Inferior parietal cortex (tissue), 1 donor: Measurements from ENCODE around the gene TM9SF2.
"Not testable (repeated sequence)": the region's sequence is repeated elsewhere in the genome, so short reads cannot be mapped to it uniquely, and the experiment has no call there.

ENCODE experiments used
- DNase-seq: peaks from one replicate; pipeline ENCODE4 v3.0.0-alpha.2; 2016; ENCODE audit errors: extremely low spot score

TM9SF2 gene

DNA sequence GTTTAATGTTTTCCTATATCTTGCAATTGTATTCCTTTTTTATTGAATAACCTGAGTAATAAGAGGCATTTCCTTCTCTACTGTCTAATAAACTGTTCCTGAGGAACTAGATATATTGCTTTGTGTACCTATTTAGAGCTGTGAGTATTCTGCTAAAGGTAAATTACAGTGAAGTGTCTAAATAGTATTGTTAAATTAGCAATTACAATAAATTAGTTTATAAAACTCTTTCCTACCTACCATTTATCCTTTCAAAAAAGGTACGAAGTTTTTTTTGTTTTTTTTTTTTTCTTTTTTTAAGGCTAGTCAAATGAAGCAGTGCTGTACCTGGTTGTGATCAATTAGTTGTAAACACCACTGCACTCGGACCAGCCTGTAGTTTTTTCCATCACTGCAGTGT, 34.8 kb downstream of the TM9SF2 start:
- no peak for DNase-seq

DNA sequence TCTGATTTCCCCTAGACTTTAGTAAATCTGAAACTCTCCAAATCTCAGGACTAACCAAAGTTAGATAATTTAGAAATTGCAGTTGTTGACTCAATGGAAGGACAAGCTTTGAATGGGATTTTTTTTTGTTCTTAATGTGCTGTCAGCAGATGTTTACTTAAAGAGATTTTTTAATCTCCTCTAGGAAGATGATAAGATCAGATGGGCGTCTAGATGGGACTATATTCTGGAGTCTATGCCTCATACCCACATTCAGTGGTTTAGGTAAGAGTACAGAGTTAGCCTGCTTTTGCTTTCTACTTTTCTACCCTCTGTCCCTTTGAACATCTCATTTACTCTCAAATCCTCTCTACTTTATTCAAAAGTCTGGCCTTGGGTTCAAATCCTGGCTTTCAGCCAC, 39.3 kb downstream of the TM9SF2 start:
- no peak for DNase-seq

DNA sequence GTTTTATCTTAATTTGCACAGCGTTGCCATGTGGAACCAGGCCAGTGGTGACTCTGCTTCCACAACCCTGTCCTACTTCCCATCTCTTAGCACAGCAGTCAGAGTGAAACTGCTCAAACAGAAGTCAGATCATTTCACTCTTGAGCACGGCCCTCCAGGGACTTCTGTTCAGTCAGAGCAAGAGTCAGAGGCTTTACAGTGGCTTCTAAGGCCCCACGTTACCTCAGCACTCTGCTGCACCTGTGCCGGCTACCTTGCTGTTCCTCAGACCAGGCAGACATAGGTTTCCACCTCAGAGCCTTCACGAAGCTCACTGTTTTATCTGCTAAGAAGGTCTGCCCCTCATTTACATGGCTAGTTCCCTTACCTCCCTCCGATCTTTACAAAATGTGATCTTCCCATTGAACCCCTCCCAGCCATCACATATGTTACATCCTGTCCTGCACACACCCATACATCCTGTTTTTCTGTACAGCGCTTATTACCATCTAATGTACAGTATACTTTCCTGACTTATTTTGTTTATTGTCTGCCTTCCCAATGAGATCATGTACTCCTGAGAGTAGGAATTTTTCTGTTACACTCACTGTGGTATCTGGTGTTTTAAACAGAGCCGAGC, 41.6 kb downstream of the TM9SF2 start:
- DNase-seq, result no peak

DNA sequence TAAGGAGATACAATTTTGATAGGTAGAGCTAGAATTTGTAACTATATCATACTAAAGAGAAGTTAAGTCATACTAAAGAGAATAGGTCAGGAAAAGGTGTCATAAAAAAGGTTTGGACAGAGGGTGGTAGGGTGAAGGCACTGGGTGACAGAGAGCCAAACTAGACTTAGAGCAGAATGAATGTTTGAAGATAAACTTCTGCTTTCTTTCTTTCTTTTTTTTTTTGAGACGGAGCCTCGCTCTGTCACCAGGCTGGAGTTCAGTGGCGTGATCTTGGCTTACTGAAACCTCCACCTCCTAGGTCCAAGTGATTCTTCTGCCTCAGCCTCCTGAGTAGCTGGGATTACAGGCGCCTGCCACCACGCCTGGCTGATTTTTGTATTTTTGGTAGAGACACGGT, 44.1 kb downstream of the TM9SF2 start:
- no peak for DNase-seq

DNA sequence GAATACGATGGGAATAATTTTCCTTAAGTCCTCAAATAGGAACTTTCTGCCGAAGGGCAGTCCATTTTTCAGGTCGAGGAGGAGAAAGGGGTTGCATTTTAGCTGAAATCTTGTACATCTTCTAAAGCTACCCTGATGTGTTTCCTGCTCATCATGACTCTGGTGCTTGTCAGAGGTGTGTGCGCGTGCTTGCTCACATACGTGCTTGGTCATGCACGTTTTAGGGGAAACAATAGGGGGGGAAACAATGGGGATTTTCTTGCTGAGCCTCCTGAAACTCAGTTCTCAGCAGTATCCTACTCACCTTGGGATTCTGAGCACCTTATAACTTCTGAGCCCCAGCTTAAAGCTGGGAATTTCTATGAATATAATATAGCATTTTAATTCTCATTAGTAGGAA, 44.7 kb downstream of the TM9SF2 start:
- no peak for DNase-seq

DNA sequence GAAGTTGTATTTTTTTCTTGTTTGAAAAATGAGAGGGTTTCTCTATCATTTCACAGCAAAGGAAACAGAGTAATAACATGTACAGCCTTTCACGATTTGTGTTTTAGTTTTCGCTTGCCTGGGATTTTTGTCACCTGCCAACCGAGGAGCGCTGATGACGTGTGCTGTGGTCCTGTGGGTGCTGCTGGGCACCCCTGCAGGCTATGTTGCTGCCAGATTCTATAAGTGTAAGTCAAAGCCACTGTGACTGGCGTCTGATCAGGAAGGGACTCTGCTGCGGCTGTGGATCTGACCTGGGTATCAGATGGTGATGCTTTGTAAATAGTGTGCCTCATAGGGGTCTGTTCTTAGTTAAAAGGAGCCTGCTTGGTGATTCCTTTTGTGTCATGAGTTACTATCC, 45.6 kb downstream of the TM9SF2 start:
- no peak for DNase-seq

DNA sequence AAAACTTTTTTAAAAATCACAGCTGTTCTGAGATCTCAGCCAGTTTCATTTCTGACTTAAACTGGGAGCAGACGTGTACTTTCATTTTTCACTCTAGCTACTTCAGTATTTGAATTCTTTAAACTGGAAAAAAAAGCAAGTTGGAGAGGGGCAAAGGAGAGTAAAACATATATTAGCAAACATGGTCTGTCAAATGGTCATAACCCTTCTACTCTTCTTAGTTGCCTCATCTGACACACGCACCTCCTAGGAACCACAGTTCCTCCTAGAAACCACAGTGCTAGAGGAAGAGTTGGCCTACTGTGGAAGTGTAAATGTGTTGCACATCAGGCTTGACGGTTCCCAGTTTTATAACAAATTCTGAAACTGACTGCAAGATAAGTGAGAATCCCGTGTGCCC, 47.2 kb downstream of the TM9SF2 start:
- DNase-seq, result no peak

DNA sequence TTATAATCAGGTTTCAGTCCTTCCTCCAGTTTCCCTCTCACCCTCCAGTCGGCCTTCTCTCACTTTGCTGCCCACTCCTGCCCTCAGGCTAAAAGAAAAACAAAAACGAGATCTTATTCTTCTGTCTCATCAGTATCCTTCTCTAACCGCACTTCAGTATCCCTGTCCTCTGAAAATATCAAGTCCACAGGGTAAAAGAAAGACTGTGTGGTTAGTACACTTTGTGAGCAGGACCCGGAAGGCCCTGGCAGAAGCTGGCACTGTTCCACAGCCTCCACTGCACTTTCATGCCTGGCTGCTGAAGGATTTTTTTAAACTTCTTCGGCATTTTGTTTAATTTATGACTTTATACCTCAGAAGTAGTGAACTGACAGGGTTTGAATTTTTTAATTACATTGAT, 51.8 kb downstream of the TM9SF2 start:
- DNase-seq, result no peak

DNA sequence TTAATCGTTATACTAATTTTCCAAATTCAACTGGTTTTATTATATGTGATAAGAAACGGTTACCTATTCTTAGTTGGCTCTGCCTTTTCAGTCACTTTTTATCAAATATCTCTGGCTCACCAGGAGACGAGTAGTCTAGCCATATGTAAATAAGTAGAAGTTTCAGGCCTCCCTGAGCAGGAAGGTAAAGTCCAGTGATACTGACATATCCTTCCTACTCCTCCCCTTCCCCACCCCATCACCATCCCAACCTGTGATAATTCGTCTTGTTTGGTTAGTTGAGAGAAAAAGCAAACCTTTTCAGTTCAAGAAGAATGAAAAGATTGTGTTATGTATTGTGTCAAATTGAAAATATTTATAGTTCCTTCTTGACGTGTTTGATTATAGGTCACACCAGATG, 53.9 kb downstream of the TM9SF2 start:
- DNase-seq, result no peak

DNA sequence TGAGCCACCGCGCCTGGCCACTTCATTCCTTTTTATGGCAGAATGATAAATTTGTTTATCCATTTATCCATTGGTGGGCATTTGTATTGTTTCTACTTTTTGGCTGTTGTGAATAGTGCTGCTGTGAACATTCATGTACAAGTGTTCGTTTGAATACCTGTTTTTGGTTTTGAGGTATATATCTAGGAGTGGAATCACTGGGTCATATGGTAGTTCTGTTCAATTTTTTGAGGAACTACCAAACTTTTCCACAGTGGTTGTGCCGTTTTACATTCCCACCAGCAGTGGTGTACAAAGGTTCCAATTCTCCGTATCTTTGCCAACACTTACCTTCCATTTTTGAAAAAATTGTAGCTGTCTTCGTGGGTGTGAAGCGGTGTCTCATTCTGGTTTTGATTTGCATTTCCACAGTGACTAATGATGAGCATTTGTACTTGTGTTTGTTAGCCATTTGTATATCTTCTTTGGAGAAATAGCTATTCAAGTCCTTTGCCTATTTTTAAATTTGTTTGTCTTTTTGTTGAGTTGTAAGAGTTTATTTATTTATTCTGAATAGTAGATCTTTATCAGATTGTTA, 55.7 kb downstream of the TM9SF2 start:
- DNase-seq, result no peak

DNA sequence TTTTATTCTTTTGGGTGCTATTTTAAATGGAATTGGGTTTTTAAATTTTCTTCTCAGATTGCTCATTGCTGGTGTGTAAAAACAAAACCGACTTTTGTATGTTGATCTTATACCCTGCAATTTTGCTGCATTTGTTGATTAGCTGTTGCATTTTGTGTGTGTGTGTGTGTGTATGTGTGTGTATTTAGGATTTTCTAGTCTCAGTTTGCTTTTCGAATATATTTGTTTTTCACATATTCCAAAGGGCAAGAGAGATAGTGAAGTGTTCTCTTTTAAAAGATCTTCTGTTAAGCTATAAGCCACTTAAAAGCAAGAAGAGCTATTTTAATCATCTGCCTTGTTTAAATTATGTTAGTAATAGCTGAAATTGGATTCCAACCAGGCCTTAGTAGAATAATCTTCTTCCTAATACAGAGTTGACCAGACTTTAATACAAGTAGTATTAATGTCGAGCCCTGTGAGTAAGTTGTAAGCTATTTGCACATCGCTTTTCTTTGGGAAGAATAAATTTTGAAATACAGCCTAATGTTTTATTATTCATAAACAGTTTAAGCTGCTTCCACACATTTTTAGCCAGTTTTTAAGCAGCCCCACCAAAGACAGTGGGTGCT, 57.4 kb downstream of the TM9SF2 start:
- DNase-seq, result no peak

DNA sequence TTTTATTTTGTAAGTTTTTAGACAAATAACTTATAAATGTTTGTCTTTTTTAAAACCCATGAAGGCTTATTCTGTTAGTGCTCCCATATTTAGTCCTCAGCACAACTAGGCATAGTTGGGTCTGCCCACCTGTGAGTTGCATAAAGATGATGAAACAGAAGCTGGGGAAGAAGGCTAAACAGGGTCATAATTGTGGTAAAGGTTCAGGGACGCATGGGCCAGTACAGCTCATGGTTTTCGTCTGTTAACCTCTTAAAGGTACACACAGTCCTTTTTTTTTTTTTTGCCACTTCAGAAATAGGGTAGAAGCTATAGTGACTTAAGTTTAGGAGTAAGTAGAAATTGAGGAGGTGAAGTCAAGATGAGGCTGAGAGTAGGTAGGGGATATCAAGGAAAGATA, 58.3 kb downstream of the TM9SF2 start:
- DNase-seq, result no peak

DNA sequence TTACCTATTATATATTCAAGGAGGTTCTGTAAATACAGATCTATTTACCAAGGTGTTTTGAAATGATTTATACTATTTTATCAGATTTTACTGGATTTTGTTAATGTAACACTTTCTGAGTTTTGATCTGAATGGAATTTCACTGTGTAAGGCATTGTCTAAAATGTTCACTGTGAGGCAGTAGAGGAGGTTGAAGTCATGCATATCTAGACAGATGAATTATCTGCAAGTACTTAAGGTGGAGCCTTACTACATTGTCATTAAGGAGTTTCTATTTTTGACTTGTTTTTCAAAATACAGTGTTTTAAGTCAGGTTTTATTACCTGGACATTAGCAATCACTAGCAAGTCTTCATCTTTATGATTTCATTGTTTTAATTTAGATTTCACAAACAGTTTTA, 62.1 kb downstream of the TM9SF2 start:
- DNase-seq, result no peak

DNA sequence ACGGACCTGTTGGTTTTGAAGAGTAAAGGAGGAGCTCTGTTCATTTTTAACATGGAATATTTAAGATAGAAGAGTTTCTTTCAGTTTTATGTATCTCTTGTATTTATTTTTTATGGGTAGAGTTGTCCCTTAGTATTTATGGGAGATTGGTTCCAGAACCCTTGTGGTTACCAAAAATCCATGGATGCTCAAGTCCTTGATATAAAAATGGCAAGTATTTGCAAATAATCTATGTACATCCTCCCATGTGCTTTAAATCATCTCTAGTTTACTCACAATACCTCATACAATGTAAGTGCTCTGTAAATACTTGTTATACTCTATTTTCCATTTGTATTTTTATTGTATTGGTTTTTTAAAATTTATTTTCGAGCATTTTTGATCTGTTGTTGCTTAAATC, 63.1 kb downstream of the TM9SF2 start:
- DNase-seq, result no peak

DNA sequence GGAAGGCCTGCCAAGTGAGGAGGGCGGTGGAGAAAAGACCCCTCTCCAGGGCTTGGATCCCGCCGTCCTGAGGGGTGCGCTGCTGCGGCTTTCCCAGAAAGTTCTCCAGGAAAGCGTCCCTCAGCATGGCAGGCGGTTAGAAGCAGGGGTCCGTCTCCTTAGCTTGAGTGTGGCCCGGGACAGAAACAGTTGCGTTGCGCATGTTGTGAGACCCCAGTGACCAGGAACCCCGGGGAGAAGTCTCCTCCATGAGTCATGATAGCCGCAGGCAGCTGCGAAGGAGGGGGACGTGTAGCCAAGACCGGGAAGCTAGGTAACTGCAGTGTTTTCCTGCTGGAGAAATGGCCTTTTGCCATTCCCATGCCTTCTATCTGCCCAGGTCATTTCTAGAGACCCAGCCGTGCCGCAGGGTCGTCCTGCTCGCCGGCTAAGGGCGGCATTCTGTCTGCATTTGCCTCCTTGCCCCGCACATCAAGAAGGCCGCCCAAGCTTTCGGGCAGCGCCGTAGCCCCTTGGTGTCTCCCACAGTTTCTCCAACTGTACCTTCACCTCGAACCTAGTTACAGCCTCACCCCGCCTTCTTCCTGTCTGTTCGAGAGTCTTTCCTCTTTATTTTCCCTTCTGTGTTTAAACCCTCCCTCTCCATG, 64.3 kb downstream of the TM9SF2 start:
- no peak for DNase-seq

DNA sequence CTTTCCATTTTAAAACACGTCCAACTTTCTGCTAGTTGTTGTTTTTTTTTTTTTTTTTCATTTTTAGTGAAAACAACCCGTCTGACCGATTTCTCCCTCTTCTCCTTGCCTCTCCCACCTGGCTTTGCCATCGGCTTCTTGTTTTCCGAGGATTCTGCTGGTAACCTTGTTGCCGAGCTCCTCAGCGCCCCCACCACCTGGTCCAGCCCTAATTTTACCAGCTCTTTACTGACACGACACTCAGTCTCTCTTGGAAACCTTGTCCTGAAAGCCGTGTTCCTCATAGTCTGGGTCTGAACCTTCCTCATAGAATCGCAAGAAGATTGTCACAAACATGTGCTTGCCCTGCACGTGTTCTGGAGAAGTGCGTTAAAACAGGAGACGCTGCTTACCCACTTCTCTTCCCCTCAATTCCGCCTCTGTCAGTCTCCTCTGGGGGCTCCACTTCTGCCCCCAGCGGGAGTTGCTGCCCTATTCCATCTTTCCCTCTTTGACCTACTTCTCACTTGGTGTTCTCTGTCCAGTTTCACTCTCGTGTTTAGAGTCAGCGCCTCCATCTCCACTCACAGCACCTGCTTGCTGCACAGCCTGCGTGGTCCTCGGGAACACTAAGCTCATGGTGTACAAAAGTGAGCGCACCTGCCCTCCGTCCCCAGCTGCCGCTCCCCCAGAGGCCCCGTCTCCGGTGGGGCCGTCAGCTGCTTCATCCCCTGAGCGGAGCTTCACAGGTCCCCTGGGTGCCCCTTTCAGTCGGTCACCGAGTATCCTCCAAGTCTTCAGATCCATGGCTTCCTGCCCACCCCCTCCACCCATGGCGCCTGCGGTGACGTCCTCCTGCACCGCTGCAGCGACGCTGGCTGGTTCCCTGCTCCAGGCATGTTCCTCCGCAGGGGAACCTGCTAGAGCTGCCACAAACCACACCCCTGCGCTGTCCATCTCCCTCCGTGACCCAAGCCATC, 65.1 kb downstream of the TM9SF2 start:
- no peak for DNase-seq

DNA sequence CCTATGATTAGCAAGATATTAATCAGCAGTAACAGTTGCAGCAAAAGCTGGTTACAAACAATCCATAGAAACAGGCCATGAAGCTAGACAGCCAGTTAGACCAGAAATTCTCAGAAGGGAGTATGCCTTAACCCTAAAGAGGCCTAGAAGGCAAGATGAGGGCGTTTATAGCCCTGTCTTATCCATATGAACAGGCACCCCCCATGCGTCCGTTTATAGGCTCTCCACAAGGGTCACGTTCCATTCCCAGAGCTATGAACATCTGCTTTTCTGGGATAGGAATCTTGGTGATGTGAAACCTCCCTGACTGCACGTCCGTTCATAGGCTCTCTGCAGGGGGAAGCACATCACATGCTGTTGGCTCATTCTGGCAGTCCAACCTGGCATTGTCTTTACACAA, 67.6 kb downstream of the TM9SF2 start:
- DNase-seq, result not testable (repeated sequence)

DNA sequence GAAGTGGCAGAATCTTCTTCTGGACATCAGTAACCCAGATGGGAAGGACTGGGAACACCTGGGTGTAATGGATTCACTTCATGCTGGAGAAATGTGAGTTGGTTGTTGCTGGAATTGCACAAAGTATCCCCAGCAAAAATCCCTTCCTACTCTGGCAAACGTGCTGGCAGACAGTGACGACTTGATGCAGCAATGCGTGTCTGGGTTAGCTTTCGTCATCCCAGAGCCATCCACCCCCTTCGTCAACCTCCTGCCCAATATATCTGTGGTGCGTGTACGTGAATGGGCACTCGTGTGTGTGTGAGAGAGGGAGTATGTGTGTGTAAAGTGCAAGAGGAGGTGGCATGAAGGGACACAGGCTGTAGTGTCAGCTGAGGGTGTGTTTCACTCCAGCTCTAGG, 70.9 kb downstream of the TM9SF2 start:
- DNase-seq, result no peak

DNA sequence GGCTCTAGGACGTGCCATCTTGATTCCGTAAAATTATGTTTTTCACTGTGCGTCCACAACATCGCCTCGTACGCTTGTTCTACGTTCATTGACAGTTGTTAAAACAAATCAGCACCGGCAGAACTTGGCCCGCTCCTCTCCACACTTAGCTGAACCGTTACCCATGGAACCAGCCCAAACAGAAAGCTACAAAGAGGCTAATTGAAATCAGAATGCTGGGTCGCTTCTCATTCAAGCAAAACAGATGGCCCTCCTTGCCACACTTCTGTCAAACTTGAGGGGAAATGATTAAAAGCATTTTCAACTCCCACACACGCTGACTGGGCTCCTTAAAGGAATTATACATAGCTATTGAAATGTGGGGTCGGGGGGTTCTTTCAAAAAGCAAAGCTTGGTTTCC, 71.6 kb downstream of the TM9SF2 start:
- no peak for DNase-seq

DNA sequence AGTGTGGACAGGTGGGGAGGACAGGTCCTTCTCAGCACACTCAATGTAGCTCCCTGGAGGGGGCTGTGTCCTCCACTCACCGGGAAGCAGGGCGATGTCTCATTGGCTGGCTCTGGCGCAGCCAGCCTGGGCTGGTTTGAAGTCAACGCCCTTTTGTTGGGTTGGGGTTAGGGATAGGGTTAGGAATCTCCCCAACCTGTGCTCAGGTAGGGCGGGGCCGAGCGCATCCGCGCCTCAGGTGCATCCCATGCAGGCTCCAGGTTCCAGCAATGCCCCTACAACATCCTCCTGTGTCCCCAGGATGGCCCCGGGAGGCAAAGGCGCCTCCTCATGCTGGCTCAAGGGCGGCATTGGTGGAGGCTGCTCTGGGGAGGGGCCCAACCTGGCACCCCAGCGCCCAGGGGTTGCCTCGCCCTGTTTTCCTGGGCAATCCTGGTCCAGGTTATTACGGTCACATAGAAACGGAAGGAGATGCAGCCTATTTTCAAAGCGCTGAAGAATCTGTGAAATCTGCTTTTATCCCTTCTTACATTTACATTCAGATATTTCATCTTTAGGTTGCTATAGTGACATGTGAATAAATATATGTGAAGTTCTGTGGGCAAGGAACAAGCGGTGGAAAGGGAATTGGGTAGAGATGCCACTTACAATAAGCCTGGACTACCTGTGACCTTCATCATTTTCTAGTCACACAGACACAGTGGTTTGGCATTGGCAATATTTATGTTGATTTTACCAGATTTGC, 74.3 kb downstream of the TM9SF2 start:
- no peak for DNase-seq
